ENCODE data around the gene RAB23.

RAB23 gene

DNA sequence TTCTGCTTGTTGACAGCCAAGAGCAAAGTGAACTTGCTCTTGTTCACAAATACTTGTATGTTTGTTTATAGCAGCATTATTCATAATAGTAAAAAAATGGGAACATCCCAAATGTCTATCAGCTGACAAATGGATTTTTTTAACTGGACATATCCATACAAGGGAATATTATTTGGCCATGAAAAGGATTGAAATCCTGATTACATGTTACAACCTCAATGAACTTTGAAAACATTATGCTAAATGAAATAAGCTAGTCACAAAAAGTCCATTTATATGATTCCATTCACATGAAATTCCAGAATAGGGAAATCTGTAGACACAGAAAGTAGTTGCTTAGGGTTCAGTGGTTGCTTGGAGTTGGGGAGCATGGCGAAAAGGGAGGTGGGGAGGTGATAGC lies 78.4 kb downstream of the RAB23 start:
- DNase-seq (ENCODE audit: low read depth in 2 of 2): no peak
- TF ChIP-seq, protein P1, sequence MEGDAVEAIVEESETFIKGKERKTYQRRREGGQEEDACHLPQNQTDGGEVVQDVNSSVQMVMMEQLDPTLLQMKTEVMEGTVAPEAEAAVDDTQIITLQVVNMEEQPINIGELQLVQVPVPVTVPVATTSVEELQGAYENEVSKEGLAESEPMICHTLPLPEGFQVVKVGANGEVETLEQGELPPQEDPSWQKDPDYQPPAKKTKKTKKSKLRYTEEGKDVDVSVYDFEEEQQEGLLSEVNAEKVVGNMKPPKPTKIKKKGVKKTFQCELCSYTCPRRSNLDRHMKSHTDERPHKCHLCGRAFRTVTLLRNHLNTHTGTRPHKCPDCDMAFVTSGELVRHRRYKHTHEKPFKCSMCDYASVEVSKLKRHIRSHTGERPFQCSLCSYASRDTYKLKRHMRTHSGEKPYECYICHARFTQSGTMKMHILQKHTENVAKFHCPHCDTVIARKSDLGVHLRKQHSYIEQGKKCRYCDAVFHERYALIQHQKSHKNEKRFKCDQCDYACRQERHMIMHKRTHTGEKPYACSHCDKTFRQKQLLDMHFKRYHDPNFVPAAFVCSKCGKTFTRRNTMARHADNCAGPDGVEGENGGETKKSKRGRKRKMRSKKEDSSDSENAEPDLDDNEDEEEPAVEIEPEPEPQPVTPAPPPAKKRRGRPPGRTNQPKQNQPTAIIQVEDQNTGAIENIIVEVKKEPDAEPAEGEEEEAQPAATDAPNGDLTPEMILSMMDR (IDR thresholded peaks at IDR 0.05; ENCODE audit: low read depth, low read length): no peak
- no peak overlapping the region for H3K4me3 ChIP-seq (replicated peaks in 1 of 2; ENCODE audit: low read depth in 2 of 2, low read length in 2 of 2)

DNA sequence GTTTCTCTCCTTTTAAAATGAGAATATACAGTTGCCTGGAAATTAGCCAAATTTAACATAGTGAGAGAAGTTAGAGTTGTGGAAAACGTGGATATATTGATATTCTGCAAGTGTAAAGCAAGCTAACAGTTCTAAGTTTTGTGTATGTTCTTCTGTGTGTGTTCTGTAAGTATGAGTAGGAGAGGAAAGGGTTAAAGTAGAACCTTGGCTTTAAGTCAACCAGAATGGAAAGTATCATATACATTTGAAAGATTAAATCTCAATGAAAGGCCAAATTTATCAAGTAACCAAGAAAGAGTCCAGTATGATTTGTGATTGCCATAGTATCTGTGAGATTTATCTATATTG lies 80.0 kb downstream of the RAB23 start:
- no peak for DNase-seq (ENCODE audit: low read depth in 2 of 2)
- TF ChIP-seq, protein P1 (IDR thresholded peaks at IDR 0.05; ENCODE audit: low read depth, low read length): no peak
- no peak overlapping the region for H3K4me3 ChIP-seq (replicated peaks in 1 of 2; ENCODE audit: low read depth in 2 of 2, low read length in 2 of 2)

DNA sequence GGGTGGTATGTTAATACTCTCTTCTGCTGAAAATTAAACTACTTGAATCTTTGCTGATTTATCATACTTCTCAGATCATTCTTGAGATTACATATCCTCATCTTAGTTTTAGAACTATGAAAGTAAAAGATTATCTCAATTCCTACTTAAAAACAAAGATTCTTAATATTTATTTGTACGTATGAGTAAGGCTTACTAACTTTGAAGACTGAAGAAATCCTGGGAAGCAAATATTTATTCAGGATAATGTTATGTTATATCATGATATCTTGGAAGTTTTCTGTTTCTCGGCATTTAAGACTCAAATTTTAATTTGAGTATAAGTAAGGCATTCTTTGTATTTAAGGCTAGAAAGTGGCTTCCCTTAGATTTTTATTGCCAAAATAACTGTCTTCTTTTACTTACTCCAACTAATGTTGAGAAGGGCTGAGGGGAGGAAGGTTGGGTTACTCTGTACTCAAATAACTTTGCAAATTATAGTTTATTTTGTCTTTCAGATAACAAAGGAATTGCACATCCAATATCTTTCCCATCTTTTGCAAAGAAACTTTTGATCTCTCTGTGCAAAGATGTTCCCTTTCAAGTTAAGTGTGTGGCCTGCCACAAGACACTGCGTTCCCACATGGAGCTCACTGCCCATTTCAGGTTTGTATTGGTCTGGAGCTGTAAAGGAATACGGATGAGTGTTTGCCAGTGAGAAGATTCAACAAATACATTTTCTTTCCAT lies 80.5 kb downstream of the RAB23 start:
- DNase-seq (ENCODE audit: low read depth in 2 of 2): no peak
- TF ChIP-seq, protein P1 (IDR thresholded peaks at IDR 0.05; ENCODE audit: low read depth, low read length): no peak
- no peak overlapping the region for H3K4me3 ChIP-seq (replicated peaks in 1 of 2; ENCODE audit: low read depth in 2 of 2, low read length in 2 of 2)

DNA sequence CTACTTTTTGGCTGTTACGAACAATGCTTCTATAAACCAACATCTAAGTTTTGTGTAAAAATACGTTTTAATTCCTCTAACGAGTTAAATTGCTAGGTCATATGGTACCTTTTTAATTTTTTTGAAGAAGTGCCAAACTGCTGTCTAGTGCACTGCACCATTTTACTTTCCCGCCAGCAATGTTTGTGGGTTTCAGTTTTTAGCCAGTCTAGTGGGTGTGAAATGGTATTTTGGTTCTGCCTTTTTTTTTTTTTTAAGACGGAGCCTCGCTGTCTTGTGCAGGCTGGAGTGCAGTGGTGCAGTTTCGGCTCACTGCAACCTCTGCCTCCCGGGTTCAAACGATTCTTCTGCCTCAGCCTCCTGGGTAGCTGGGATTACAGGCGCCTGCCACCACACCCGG lies 84.1 kb downstream of the RAB23 start:
- TF ChIP-seq, protein P1 (IDR thresholded peaks at IDR 0.05; ENCODE audit: low read depth, low read length): no peak
- H3K4me3 ChIP-seq (replicated peaks in 1 of 2; ENCODE audit: low read depth in 2 of 2, low read length in 2 of 2): no peak overlapping the region
- no peak for DNase-seq (ENCODE audit: low read depth in 2 of 2)

DNA sequence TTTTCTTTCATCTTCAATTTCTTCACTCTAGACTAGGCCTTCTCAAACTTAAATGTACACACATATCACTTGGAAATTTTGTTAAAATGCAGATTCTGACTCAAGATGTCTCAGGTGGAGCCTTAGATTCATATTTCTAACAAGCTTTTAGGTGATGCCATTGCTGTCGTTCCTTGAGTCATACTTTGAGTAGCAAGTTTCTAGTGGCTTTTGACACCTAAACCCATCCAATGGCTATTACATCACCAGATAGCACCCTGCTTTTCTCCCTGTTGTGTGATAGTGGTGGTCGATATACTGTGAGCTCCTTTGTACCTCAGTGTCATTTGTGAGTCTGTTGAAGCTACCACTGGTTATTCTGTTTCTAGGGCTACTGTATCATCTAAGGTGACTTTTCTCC lies 84.8 kb downstream of the RAB23 start:
- TF ChIP-seq, protein P1 (IDR thresholded peaks at IDR 0.05; ENCODE audit: low read depth, low read length): no peak

More for the DNA sequence above, 84.8 kb downstream of the RAB23 start:
- H3K4me3 ChIP-seq (replicated peaks in 1 of 2; ENCODE audit: low read depth in 2 of 2, low read length in 2 of 2): no peak overlapping the region
- no peak for DNase-seq (ENCODE audit: low read depth in 2 of 2)
